HG03066 (cell line): ENCODE data around the gene KCNAB3.
A peak's percentile ranks its signal among the peaks of the same experiment; 100 is the strongest.

ENCODE experiments used
- ATAC-seq: cut with Tn5 transposase; IDR thresholded peaks from one replicate; pipeline ENCODE4 v1.9.1; 2021; ENCODE audit warnings: low read depth; ENCODE audit not compliant: unreplicated experiment

Gene KCNAB3

DNA sequence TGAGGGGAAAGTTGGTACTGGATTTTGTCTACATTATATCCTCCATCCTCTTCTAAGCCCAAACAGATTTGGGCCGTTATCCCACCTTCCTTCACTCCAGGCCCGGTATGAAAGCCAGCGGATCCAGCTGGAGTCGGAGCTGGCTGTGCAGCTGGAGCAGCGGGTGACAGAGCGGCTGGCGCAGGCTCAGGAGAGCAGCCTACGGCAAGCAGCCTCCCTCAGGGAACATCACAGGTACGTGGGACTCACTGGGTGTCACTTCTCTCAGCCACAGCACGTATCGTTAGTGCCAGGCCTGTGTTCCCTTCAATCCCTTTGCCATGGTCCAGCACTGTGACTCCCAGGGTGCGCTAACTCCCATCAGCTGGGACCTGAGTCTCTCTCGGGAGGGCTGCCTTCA is 13.6 kb upstream of the KCNAB3 start:
- no peak for ATAC-seq

DNA sequence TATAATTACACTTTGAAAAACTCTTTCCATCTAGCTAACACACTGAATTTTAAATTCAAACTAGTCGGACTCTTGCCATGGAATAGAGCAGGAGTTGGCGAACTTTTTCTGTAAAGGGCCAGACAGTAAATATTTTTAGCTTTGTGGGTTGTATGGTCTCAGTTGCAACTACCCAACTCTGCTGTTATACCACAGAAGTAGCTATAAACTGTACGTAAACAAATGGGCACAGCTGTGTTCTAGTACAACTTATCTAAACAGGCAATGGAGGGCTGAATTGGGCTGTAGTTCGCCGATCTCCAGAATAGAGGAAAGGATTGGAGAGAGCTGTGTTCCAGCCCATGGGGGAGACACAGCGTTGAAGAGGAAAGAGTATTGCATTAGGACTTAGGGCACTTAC is 11.1 kb upstream of the KCNAB3 start:
- no peak for ATAC-seq

DNA sequence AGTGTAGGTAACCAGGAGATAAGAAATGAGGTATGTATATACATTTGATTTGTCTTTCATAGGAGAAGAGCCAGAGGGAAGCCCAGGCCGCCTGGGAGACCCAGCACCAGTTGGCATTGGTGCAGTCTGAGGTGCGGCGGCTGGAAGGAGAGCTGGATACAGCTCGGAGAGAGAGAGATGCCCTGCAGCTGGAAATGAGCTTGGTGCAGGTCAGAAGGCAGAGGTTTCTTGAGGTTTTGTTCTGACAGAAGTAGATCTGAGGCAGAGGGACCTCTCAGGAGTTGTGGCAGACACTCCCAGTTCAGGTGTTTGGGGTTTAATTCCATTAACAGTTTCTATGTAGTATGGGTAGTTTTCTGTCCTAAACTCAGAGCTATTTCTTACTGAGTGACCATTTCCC is 10.4 kb upstream of the KCNAB3 start:
- no peak for ATAC-seq

DNA sequence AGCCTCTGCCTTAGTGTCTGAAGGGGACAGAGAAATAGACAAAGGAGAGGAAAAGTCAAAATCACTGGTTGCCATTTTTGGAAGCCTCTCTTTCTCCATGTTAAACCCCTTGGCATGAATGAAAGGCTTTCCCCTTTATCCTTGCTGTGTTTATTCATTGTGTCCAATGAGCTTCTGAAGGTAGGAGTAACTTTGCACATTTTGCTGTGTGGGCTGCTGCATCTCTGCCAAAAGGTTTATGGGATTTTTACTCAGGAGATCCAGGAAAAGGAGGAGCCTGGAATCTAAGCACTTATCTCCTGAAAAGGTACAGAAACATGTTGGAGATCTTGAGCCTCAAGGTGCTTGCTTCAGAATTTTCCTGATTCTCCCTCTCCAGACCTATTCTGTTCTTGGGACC is 6.2 kb upstream of the KCNAB3 start:
- no peak for ATAC-seq

DNA sequence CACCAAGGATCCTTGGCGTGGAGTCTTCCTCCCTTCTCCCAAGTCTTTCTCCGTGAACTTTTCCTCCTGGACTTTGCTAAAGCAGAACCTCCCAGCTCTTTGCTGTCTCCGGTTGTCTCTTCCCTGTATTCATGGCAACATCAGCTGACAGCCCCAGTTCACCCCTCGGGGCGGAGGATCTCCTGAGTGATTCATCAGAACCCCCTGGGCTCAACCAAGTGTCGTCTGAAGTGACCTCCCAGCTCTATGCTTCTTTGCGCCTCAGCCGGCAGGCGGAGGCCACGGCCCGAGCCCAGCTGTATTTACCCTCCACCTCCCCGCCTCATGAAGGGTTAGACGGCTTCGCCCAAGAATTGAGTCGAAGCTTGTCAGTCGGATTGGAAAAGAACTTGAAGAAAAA is 3.3 kb upstream of the KCNAB3 start:
- ATAC-seq: no peak

DNA sequence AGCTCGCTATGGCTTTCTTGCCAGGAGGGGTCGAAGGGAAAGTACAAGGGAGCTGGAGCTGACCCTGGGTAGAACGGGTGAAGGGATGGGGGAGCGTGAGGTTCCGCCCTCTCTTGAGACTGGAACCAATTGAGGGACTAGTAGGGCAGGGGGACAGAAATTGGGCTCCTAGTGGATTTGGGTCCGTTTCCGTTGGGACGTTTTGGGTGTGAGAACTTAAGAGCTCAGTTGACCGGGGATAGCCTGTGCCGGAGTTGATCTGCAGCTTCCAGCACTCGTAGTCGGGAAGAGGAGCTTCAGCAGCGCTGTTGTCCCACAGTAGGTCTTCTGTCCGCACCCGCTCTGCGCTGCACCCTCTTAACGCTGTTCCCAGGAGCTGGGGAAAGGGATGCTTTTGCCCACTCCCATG is 2.8 kb upstream of the KCNAB3 start:
- peak; percentile 16 for ATAC-seq

DNA sequence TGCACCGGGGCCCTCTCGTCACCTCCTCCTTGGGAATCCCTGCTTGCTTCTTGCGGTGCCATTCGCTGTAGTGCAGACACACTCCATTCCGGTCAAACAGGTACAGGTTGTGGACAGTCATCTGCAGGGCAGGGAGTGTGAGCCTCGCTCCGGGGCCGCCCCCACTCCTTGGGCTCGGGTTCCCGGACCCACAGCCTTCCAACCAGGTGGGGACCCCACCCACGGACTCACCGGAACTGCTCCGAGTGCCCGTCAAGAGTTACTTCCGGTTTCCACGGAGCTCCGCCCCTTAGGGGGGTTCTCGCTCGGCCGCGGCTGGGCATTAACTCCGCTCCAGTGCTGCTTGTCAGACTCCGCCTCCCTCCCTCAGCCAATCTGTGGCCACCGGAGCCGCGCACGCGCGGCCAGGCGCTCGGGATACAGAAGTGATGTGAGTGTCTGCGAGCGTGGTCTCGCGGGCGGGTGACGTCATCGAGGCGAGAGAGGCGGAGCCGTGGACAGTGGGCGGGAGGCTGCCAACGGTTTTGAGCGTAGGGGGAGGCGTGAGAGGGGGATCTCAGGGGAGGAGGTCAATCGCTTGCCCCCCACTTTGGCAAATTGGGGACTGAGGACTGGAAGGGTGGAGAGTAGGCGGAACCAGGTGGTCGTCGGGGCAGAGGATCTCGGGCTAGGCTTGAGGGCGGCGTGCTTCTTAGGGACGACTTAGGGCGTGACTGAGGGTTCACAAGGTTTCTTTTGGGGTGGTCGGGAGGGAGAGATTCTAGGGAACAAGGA is 2.2 kb upstream of the KCNAB3 start, which contains the start of the genes CNTROB and TRAPPC1:
Gene CNTROB, plus strand, starts transcription at position 498 of the 774 bp plus-strand sequence. CDS start 874 bp downstream, outside the sequence.
Gene TRAPPC1, minus strand, starts transcription at position 238 of the 774 bp plus-strand sequence. Its CDS starts 117 bp downstream, at position 121.
- peak; percentile 84 for ATAC-seq

DNA sequence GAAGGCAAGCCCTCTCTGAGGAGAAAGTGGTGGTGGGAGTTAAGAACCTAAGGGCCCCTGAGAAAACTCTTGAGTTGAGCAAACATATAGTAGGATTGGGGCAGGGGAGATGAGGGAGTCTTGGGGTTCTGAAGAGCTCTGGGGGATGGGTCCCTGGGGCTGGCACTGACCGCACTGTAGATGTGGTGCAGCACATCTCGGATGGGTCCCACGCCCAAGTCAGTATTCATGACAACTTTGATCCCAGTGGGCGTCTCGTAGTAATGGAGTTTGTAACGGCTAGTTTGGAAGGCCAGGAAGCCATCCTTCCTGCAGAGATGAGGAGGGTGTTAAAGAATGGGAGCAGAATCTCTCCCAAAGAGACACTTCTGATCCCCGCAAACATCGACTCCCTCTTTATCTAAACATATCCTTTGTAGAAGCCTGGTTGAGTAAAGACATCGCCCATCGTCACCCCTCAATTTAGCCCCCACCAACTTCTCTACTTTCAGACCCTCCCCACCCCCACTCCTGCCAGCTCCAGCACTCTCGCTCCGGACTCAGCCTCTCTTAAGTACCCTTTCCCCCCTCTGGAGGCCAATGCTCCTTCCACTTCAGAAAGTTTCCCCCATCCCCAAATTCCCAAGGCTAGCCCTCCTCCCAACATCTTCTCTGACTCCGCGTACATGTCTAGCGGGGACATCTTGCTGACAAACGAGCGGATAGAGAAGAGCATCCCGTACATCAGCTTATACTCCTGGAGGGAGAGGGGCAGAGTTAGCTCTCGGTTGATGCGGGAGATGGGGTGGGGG is 1.4 kb upstream of the KCNAB3 start:
- ATAC-seq: no peak

DNA sequence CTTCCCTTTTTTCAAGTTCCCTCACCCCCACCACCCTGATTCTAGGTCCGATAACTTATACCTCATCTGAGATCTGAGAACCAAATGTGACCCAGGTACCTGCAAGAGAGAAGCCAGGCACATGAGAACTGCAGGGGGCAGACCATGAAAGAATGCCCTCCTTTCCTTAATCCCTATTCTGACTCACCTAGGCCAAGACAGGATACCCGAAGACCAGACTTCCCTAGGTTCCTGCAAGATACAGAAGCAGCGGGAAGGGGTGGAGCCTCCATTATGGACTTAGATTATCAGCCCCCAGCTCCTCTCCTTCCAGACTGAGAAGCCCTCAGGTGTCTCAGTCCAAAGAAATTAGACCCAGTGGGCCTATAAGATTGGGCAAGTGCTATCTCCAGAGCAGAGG is 2.1 kb downstream of the KCNAB3 start:
- ATAC-seq: no peak

DNA sequence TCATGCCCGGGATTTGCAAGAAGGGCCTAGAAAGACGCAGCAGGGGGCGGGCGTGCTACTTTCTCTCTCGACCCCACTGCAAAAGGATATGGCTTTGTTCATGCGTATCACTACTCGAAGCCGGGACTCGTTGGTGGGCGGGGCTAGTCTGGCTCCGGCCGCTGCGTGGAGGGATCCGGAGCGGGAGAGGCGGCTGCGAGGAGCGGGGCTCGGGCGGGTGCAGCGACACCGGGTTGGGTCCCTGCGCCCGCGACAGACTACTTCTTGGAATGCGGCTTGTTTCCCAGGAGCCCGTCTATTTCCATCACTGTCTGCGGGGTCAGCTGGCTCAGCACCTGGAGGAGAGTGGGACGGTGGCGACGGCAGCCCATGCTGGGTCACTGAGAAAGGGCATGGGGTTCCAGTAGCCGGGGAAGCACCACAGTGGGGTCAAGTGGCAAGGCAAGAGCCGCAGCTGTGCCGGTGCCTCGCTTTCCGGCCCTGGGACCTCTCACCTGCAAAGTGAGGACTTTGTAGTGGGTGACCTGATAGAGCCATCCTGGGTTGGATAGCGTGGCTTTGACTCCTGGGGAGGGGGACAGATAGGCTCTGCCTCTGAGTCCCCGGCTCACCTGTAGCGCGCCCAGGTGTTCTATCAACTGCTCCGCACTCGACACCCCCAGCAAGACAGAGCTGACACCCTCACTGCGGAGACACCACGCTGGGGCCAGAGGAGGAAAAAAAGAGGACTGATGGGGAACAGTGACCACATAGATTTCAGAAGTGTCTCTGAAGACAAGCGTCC is 6.6 kb downstream of the KCNAB3 start:
- ATAC-seq: no peak

DNA sequence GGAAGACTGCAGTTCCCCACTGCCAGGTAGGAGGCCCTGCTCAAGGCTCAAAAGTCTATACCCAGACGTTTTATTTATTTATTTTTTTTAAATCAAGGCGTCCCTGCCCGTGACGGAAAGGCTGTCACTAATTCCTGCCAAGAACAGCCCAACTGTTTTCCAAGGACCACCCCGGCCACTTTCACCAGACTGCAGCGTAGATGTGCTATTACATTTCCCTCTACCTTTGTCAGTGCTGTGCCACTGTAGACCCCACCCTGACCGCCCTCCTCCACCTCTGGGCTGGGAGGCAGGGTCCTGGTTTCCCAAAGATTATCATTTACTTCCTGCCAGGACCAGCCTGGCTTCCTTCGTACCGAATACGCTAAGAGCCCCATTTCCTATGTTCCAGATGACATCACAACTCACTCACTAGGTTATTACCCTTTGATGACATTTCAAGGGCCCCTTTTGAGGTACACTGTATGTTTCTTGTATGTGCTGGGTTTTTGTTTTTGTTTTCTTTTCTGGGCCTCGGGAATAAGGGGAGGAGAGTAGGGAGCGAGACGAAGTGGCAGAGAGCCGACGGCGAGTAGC is 7.3 kb downstream of the KCNAB3 start:
- ATAC-seq: no peak

DNA sequence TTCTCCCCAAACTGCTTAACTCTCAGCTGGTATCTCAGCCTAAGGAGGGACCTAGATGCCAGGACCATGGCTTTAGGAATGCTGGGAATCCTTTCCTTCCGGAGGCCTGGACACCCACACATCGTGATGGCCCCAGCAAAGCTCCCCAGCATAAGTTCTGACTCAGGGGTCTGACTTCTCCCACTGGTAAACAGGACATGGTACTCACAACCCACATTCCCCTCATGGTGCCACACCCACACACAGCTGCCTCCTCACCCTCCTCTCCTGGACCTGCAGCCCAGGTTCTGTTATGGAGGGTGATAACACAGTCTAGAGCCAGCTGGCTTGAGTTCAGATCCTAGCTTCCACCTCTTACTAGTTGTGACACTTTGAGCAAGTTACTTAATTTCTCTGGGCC is 12.8 kb downstream of the KCNAB3 start:
- no peak for ATAC-seq

DNA sequence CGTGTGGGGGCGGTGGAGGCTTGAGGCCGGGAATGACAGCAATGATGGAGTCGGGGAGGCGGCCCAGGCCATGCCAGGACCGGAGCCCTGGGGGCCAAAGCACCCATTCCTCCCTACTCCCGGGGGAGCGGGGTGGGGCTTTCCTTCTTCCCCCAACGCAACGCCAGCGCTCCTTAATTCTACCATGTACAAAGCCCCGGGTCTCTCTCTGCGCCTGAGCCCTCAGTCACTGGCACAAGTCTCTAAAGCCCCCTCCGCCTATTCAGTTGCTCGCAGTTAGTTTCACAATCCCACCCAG is 13.3 kb downstream of the KCNAB3 start:
- no peak for ATAC-seq

DNA sequence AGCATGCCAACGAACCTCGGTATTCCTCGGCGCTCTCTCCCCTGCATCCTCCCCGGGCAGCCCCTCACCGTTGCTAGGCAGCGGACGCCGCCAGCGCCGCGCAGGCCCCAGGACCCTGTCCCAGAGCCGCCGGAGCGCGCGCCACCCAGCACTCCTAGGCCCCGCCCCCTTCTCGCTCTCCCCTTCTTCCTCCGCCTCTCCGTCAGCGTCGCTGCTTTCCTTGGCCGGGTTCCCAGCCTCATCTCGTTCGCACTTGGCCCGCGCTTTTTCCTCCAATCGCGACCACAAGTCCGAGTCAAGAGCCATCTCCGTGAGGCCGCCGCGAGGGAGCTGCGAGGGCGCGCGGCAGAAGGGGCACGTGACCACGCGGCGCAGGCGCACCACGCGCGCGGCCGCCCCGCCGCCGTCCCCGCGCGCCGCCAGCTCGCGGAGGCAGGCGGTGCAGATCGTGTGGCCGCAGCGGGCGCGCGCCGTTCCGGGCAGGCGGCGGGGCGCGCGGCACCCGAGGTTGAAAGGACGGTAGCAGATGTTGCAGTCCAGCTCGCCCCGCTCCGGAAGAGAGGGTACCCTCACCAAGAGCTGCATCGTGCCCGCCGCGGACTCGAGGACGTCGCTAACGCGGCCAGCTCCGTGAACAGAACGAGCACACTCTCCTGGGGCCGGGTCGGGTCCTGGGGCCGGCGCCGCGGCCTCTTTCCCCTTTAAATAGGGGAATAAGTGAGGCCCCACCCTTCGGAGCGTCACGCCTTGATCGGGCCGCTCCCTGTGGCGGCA is 13.9 kb downstream of the KCNAB3 start, which contains the start of gene RNF227:
Gene RNF227, minus strand, starts transcription at position 679 of the 774 bp plus-strand sequence. Its CDS starts 94 bp downstream, at position 585.
- ATAC-seq: peak; percentile 70

DNA sequence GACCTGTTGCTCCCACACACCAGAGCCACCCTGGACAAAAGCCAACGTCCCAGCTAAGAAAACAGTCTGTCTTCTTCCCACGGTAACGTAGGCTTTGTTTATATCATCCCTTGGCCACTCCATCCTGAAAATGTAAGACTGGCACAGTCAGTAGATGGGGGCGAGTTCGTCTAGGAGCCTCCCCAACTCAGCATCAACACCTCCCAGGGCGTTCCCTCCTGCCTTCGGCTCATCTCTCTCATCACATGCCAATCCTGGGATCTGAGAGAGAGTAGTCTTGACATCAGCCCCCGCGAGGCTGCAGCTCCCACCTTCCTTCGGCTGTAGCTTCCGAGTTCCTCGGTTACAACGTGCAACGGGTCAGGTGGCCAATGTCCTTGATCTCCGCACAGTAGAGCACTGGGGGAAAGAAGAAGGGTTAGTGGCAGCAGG is 14.5 kb downstream of the KCNAB3 start:
- no peak for ATAC-seq

DNA sequence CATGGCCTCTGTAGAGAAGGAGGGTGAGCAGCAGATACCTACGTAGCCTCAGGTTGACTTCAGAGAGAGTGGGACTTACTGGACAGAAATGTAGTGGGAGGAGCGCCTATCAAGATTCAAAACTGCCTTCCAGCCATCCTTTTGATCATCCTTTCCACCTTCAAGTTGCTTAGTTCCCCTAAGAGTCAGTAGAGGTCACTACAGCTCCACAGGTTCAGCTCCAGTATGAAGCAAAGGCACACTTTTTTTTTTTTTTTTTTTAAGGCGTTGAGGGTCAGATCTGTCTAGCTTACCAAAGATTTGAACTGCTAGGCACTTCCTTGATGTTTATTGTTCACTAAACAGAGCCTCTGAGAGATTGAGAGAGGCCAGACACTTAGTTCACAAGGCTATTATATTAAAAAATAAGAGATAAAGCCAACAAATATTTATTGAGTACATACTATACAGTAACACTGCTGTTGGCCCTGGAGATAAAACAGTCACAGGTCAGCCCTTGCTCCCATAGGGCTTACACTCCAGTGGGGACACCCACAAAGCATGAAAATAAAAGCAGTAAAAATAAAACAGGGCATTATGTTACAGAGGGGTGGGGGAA is 16.6 kb downstream of the KCNAB3 start:
- no peak for ATAC-seq

DNA sequence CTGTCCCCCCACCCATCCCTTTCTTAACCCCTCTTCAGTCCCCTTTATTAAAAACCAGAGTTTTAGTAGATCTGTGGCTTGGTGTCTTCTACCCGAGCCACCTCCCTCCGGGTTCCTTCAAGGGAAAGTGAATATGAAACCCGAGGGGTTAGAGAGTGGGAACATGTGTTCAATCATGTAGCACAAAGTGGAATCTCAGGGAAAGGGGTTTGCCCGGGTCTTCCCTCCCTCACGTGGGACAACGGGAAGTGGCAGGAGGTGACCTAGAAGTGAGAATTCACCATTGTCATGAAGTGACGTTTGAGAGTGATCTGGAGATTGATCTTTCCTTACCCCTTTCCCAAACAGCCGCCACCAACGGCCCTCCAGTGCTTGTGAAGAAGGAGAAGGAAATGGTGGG is 18.5 kb downstream of the KCNAB3 start:
- no peak for ATAC-seq

DNA sequence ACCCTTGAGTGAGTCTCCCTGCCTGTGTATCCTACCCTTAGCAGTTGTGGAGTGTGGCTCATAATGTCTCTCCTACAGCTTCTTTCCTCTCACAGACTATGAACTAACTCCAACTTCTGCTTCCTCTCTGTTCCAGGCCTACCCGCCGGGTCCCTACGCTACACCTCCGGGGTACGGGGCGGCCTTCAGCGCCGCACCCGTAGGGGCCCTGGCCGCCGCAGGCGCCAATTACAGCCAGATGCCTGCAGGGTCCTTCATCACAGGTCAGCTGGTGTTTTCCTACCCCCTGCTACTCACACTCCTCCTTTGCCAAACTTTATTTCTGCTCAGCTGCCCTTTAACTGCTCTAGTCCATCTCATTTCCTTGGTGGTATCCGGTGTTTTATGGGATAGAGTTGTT is 18.9 kb downstream of the KCNAB3 start:
- no peak for ATAC-seq

DNA sequence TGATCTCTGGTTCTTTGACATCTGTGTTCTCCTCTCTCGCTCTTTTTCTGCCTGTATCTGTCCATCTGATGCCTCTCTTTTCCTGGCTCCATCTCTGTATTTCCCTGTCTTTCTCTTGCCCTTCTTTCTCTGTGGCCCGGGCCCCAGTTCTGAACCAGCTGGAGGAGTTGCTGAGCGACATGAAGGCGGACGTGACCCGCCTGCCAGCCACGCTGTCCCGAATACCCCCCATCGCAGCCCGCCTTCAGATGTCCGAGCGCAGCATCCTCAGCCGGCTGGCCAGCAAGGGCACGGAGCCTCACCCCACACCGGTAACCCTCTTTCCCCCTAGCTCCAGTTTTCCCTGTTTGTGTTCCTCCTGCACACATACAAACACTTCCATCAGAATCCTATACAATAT is 19.4 kb downstream of the KCNAB3 start:
- ATAC-seq: no peak

DNA sequence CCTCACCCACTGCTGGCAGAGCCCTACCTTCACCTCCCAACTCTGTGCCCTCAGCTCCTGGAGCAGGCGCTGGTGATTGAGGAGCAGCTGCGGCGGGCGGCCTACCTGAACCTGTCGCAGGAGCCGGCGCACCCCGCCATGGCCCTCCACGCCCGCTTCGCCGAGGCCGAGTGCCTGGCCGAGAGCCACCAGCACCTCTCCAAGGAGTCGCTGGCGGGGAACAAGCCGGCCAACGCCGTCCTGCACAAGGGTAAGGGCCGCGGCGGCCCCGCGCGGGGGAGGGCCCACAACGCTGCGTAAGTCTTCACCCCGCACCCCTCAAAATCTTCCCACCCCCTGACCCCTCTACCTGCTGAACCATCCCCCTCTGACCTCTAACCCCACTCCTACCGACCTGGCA is 20.6 kb downstream of the KCNAB3 start:
- no peak for ATAC-seq
